Activated T-cell treated with anti-CD3 and anti-CD28 coated beads for 4 hours (primary cell): ENCODE measurements around the gene MAFB.
A peak's percentile ranks its signal among the peaks of the same experiment; 100 is the strongest.

Source experiments
- DNase-seq: peaks from one replicate; pipeline ENCODE4 v3.0.0-alpha.2; 2020

Gene MAFB

DNA sequence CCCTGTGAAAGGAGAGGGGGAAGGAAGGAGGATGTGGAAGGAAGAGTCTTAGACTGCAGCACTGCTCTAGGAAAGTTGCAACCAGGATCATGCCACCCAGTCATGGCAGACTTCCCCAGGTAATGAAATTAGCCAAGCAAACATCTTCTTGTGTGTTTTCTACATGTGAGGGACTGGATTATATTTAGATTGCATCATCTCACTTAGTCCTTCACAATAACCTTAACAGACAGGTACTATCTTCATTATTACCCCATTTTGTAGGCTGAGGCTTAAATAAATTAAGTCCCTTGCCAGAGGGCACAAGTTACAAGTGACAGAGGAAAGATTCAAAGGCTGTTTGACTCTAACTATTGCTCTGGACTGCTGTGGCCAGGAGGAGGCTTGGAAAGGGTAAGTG is 9.7 kb upstream of the MAFB start:
- DNase-seq: no peak

GRCh38 chr20:40698281-40698680 is 9.2 kb upstream of the MAFB start:
- DNase-seq: no peak

- no peak for DNase-seq
These were observed 8.5 kb upstream of the MAFB start for GRCh38 chr20:40697541-40697940.

GRCh38 chr20:40695214-40695613 is 6.2 kb upstream of the MAFB start:
- no peak for DNase-seq

DNA sequence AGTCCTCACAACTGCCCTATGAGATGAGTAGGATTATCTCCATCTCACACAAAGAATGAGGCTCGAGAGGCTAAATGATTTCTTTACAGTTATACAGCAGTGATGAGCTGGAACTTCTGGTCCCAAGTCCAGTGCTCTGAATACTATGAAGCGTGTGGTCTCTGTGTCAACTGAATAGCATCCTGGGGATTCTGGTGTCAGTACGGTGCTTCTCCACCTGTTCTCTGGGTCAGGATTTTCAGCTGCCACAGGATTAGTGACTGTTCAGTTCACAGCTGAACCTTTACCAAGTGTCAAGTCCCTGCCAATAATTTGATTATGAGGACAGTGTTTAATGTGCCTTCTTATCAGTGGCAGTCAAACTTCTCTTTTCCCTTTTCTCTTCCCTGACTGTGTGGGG is 5.2 kb upstream of the MAFB start:
- DNase-seq: no peak

DNA sequence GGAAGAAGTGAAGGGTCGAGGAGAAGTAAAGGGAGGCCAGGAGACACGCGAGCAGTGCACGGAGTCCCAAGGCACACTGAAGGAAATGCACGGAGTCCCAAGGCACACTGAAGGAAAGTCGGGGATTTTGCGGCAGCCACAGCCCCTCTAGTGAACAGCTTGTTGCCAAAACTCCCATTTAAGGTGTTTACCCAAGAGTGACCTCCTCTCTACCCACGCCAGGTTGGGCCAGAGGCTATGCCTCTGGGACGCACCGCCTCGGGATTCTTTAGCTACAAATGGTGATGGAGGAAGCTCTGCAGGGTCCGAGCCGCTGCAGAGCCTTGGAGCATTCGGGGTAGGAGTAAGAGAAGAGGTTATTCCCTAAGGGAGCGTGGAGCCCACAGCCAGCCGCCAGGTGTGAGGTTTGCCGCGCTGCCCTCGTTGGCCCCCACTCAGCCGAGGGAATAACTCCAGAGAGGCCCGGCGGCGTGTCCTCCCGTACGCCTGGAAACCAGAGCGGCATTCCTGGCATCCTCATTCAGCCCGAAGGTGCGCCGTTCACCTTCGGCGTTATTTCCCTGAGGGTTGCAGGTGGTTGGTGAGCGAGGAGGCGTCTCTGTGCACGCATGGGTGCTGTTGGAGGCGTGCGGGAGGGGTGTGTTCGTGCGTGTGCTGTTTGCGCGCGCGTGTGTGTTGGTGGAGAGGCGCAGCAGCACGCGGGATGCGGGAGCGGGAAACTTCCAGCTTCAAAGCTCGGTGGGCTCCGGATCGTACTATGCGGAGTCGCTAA is 3.4 kb upstream of the MAFB start:
- no peak for DNase-seq

DNA sequence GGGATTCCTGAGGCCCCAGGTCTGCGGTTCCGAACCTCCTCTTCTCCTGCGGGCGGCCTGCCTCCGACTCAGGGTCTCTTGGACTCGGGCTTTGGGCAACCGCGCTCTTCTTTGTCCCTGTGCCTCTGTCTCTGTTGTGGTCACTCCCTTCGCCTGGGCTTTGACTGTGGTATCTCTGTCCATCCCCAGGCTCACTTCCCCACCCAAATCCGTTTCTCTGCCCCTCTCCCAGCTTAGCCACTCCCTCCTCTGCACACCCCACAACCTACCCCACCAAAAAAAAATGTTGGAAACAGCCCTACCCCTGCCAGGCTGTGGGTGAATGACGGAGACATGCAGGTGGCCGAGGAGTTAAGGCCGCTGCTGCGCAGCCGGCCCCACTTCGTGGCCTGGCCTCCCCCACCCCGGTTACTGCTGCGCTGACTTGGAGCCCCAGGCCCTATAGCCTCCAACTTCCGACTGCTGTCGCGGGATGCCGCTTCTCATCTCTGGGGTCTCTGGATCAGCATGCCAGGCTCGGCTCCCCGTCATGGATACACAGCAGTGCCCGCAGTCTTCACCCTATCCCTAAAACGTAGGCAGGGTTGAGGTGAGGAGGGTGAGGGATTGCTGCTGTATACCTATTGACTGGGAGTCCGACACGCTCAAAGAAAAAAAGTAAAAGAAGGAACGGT is 2.7 kb upstream of the MAFB start:
- DNase-seq: no peak

GRCh38 chr20:40690836-40691565 is 2.0 kb upstream of the MAFB start:
- DNase-seq: no peak

DNA sequence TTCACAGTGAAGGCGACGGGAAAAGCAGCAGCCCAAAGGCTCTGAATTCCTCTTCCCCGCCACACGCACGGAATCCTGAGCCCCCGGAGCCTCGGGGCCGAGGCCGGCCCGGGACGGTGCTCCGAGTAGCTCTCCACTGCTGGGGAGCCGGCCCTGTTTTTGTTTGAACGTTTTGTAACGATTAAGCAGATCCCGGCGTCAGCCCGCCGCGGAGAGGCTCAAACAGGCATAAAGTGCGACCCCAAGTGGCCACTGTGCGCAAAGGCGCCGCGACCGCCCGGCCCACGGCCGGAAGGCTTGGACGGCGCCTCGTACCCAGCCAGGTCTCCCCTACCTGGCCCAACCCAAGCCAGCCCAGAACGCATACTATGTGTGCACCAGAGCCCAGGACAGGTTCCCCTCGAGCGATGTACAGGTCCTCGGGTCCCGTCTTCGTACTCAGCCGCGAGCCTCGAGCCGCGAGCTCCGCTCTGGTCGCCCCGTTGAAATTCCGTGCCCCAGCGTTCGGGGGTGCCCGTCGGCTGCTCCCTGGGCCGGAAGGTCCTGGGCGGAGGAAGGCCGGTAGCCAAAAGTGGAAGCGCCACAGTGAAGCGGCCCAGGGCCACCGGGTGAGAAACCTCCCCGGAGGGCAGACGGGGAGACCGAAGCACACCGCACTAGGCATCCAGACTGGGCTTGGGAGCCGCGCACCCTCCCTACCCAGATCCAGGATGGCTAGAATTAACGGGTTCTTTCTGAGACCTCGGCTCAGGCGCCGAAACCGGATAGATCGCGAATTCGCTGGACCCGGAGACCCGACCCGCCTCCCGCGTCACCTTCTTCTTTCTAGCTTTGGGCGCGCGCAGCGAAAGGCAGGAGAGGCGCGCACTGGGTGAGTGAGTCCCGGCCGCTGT is 1.2 kb upstream of the MAFB start:
- peak; percentile 10 for DNase-seq

- DNase-seq: no peak
These were observed 622 bp downstream of the MAFB start for GRCh38 chr20:40688129-40689099.

DNA sequence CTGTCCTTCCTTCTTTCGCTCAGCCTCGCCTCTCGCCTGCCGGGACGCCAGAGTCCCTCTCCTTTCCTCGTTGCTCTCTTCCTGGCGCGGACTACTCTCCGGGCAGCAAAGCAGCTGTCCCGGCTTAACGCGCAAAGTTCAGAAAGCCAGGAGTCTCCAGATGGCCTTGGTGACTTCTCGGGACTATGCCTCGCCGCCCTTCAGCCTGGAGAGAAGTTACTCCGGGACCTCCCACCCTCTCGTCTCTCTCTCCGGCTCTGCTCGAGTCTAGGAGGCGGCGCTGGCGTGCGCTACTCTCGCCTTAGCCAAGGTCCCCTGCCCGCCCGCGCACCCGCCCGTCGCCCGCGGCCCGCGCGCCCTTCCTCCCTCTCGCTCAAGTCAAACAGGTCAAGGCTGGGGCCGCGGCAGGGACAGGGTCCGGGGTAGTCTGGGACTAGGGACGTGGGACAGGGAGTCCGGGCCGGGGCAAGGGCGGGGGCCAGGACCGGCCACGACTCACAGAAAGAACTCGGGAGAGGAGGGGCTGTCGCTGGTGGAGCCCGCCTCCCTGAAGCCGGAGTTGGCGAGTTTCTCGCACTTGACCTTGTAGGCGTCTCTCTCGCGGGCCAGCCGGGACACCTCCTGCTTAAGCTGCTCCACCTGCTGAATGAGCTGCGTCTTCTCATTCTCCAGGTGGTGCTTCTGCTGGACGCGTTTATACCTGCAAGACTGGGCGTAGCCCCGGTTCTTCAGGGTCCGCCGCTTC is 1.5 kb downstream of the MAFB start:
- DNase-seq: no peak

DNA sequence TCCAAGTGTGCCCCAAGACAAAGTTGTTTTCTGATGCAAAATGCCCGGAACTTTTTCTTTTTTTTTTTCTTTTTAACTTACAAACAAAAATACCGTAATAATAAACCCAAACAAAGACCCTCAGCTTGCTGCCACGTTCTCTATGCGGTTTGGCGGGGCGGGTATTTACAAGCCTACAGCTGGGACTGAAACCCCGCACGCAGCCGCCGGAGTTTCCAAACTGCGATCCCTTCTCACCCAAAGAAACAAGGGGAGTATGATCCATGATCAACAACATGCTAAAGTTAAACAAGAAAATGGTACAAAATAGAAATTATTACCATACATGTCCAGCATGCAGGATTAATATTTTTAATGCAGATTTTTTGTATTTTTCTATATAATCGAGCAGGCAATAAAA is 2.1 kb downstream of the MAFB start:
- DNase-seq: no peak

DNA sequence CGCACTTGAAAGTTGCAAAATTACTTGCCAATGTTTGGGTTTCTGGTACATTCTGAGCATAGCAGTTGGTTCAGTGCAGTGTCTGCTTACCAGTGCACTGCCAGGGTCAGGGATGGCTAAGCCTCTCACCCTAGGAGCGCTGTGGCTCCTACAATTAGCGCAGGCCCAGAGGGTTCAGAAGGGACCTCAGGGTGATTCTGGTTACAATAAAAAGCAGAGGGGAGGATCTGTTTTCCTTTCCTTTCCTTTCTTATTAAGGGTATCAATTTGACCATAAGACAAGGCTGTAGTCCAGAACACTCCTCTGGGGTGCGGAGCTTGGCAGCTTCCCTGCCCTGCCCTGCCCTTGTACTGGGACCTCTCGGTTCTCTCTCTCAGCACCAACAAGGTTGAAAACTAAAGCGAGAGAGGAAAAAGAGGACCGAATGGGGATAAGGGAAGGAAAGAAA is 2.6 kb downstream of the MAFB start:
- no peak for DNase-seq

DNA sequence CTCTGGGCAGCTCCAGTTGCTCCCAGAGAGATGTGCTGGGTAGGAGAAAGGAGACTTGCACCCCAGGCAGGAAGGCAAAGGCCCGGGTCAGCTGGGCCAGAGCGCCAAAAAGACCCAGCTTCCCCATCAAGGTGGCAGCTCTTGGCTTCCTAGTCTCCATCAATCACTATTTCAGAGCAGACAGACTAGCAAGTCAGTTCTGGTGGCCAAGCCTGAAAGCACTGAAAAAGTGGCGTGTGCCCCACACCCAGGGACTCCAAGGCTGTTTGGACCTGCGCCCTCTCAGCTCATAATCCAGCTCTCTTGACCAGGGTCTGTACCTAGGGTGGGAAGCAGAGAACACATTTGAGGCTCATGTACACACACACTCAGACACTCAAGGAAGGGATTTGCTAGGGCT is 3.7 kb downstream of the MAFB start:
- no peak for DNase-seq

DNA sequence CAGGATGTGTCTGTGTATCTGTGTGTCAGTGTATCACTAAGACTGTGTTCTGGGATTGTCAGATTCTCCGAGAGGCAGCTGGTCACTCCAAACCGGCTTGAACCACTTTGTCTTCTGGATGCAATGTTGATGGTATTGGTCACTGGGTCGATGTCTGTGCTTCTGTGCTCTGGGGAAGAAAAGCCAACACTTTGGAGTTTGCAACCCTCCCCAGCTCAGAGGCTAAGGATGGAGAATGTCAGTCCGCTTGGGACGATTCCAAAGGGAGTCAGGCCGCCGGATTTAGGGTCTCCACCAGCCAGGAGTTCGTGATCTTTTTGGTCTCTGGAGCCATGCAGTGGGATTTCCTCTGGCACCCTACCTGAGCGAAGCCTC is 5.2 kb downstream of the MAFB start:
- DNase-seq: no peak

GRCh38 chr20:40683221-40683893 is 5.7 kb downstream of the MAFB start:
- no peak for DNase-seq

DNA sequence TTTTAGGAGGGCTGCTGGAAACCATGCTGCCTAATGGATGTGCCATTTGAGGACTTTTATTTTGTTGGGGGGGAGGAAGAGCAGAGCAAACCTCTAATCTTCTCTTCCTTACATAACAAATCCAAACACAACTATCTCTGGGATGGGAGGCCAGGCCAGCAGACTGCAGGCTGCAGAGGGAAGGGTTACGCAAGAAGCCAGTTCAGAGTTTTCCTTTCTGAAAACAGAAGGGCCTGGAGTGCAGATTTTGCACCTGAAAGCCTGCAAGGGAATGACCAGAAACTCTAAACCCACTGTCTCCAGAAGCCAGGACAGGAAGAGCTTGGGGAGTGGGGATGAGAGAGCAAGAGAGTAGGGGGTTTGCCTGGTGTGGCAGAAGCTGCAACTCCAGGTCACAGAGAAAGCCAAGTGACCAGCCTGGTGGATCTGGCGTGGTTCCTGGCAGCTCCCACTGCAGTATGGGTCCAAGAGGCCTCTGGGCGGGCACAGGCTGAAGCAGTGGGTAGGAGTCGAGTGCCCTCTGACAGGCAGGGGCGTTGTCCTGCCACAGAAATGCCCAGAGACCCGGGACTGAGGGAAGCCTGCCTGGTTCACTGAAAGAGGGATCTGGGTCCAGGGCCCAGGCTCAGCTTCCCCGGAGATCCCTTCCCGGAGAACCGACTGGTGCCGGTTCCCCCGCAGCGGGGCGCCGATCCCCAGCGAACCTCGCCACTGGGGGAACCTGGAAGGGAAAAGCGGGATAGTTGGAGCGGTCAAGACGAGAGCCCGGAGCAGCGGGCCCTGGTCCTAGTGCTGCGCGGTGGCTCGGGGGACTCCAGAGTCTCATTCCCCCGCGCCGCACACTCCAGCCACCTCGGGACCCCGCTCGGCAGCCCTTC is 6.7 kb downstream of the MAFB start:
- DNase-seq: no peak

GRCh38 chr20:40681684-40682083 is 7.4 kb downstream of the MAFB start:
- no peak for DNase-seq

DNA sequence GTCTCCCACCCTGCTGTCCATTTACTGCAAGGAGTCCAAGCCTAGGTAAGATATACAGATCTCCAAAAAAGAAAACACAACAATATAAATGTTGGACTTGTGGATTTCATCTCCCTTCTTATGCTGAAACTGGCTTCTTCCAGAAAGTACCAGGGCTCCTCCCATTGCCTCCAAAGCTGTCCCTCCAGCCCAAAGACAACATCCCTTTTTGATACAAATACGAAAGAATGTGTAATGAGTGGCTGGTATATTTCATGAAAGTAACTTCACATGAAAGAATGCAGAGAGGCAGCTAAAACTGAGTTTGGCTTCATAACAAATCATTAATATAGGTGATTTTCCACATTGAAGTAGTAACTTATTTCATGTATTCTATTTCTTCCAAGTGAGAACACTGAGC is 7.9 kb downstream of the MAFB start:
- DNase-seq: no peak
